HG03565 (cell line): ENCODE measurements around the gene PLAGL2.
A peak's percentile ranks its signal among the peaks of the same experiment; 100 is the strongest.
"Not testable (repeated sequence)": the region's sequence is repeated elsewhere in the genome, so short reads cannot be mapped to it uniquely, and the experiment has no call there.

ENCODE experiments used
- ATAC-seq: cut with Tn5 transposase; IDR thresholded peaks from one replicate; pipeline ENCODE4 v1.9.1; 2021; ENCODE audit warnings: mild to moderate bottlenecking, moderate library complexity; ENCODE audit not compliant: unreplicated experiment

PLAGL2 gene

DNA sequence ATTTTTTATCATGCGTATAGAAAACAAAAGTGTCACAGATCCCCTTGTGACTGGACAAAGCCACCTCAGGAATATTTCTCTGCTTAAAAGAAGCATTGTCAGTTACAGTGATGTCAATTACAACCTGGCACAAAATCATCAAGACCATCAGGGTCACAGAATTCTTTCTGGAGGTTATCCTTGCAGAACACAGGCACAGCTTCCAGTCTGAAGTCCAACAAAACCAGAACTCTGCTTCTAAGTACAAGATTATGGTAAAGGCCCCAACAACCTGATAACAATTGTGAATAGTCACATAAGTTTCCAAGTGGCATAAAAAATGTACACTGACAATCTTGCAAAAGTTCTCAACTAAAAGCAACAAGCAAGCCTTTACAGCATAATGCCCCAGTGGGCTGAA lies 21.0 kb downstream of the PLAGL2 start:
- no peak for ATAC-seq

DNA sequence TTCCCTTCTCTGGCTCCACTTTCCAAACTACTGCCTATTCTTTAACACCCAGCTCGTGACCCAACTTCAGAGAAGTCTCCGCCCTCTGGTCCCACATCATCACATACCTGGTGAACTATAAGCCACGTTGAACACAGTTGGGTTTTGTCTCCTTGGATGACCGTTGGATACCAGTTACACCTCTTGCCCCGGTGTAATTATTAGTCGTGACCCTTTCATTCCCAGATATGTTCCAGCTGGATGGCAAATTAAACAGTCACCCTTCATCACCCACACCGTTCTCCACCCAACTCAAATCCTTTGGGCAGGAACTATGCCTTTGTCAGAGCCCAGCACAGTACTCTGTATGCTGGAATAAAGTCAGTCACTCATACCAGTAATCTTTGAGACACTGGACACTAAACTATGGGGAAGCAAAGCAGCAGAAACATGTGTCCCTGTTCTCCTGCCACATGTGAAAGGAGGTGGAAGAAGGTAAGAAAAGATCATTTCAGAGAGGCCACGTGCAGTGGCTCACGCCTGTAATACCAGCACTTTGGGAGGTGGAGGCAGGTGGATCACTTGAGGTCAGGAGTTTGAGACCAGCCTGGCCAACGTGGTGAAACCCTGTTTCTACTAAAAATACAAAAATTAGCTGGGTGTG lies 22.5 kb downstream of the PLAGL2 start:
- no peak for ATAC-seq

DNA sequence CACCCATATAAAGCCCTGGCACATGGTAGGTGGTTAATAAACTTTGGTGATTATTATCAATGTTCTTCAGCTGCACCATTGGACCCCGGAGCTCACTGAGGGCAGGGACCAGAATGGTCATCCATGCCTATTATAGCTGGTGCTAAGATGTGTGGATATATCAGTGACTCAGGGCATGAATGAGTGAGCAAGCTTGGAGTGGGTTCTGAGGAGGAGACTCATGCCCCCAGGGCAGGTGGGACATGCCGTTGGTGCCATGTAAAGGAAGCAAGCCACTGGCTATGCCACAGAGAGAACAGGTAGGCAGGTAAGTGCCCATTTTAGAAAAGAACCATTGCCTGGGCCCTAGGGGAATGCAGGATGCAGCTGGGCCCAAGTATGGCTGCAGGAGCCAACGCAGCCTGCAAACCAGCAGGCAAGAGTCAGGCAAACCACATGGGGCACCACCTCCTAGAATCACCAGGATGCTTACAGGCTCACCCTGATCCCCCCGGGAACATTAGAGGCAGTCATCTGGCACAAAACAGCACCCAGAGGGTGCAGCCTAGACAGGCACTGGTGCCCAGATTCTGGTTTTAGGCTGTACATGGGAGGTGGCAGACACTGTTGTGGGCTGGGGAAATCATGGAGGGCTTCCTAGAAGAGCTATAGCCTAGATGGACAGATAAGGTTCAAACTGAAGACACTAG lies 23.5 kb downstream of the PLAGL2 start:
- no peak for ATAC-seq

DNA sequence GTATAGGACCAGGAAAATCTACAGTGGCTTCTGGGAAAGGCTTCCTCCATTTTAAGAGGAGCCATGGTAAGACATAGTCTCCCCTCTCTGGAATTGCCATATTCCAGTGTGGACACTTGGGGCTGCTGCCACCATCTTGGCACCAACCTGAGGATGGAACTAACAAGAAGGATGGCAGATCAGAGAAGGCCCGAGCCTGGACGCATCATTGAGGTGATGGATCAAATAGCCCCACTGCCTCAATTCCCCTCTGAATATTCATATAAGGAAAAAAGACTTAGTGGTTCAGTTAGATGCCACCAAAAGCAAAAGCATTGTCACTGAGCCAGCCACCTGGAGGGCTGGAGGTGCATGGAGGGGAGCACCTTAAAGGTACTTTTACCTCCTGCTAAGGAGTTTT lies 25.9 kb downstream of the PLAGL2 start:
- ATAC-seq: no peak

DNA sequence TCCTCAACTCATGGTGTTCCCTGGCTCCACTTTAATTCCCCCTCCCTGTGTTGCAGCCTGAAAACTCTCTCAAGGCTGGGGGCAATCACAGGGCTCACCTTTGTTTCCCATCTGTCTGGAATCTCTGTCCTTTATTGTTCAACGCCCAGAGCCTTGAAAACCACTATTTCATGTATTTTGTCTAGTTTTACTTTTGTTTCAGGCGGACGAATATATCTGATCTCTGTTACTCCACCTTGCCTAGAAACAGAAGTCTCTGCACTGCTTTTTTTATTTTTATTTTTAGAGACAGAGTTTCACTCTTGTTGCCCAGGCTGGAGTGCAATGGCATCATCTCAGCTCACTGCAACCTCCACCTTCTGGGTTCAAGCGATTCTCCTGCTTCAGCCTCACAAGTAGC lies 27.6 kb downstream of the PLAGL2 start:
- no peak for ATAC-seq

DNA sequence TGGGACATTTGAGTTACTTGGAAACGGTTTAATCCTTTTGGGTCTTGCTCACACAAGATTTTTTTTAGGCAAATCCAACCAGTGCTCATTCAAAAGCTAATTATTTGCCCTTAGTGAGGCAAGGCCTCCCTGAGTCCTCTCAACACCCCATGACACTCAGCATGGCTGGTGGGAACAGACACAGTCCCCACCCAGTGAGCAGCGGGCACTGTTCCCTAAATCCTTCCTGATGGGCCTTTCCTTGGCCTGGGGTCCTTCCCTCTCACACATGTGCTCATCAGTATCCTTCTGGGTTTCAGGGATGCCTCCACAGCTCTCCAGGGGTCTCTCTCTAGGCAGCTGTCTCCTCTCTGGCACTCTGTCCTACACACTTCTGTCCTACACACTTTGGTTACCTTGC lies 28.0 kb downstream of the PLAGL2 start:
- no peak for ATAC-seq

DNA sequence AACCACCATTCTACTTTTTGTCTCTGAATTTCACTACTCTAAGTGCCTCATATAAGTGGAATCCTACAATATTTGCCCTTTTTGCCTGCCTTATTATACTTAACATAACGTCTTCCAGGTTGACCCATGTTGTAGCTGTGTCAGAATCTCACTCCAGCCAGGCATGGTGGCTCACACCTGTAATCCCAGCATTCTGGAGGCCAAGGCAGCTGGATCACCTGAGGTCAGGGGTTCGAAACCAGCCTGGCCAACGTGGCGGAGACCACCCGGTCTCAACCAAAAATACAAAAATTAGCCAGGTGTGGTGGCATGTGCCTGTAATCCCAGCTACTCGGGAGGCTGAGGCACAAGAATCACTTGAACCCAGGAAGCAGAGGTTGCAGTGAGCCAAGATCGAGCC lies 29.8 kb downstream of the PLAGL2 start:
- ATAC-seq: not testable (repeated sequence)

DNA sequence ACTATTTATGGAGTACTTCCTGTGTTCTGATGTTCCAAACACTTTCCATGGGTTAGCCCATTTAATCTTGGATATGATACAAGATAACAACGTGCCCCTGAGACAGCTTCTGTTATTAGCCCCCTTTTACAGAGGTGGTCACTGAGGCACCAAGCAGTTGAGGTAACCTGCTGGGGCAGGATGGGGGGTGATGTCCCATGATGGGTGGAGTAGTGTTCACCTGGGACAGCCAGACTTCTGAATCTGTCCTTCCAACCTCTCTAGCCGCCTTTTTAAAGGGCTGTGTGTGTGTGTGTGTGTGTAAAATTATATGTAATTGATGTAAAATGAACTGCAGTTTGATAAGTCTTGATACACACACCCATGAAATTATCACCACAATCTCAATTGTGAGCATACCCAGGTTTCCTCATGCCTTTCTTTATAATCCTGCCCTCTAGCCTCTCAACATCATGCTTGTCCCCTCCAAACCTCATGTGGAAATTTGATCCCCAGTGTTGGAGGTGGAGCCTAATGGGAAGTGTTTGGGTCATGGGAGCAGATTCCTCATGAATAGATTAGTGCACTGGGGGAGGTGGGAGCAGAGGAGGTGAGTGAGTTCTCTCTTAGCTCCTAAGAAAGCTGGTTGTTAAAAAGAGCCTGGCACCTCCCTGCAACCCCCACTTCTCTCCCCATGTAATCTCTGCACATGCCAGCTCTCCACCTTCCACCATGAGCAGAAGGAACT lies 39.2 kb downstream of the PLAGL2 start:
- ATAC-seq: no peak

DNA sequence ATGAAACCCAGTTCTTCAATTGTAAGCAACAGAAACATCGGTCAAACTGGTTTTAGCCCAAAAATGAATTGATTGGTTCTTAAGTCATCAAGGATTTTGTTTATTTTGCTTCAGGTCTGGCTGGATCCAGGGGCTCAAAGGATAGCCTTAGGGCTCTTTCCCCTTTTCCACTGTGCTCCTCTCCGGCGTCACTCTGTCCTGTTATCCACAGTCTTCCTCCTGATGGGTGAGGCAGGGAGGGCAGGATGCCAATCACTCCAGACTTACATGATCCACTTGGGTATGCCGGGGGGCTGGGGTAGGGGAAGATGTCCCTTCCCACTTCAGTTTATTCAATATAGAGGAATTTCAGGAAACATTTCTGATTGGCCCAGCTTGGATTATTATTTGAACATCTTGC lies 40.0 kb downstream of the PLAGL2 start:
- ATAC-seq: no peak

DNA sequence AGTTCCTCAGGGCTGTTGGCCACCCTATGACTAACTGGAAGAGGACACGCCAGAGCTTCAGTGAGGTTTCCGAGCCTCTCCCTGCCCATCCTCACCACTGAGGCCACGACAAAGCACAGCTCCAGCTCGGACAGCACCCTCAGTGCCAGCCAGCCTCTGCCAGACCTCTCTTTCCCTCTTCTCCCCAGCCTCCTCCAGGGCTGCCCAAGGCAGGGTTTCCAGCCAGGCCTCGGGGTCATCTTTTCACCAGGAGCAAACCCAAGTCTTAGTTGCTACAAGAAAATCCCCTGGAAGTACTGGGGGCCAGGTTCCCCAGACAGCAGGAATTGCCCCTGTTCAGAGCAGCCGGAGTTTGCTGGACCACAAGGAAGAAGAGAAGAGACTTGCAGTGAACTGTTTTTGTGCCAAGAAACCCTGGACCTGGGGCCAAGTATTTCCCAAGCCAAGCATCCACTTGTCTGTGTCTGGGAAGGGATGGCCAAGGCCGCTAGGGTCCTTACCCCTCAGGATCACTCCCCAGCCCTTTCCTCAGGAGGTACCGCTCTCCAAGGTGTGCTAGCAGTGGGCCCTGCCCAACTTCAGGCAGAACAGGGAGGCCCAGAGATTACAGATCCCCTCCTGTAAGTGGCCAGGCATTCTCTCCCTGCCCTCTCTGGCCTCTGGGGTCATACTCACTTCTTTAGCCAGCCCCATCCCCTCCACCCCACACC lies 41.6 kb downstream of the PLAGL2 start:
- no peak for ATAC-seq

DNA sequence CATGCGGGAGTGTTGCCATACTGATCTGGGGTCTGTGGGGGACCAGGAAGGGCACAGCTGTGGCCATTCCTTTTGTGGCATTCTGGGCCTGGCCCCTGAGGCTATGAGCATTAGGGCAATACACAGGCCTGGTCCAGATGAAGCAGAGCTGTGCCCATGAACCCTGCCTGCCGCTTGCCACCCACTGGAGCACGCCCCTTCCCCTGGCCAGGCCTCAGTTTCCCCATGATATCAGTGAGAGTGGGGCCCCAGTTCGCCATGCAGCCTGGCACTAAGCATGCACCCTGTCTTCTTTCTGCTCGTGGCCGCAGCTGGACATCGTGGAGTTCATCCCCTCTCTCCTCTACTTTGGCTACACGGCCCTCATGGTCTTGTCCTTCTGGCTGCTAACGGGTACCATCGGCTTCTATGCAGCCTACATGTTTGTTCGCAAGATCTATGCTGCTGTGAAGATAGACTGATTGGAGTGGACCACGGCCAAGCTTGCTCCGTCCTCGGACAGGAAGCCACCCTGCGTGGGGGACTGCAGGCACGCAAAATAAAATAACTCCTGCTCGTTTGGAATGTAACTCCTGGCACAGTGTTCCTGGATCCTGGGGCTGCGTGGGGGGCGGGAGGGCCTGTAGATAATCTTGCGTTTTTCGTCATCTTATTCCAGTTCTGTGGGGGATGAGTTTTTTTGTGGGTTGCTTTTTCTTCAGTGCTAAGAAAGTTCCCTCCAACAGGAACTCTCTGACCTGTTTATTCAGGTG lies 42.4 kb downstream of the PLAGL2 start:
- no peak for ATAC-seq

DNA sequence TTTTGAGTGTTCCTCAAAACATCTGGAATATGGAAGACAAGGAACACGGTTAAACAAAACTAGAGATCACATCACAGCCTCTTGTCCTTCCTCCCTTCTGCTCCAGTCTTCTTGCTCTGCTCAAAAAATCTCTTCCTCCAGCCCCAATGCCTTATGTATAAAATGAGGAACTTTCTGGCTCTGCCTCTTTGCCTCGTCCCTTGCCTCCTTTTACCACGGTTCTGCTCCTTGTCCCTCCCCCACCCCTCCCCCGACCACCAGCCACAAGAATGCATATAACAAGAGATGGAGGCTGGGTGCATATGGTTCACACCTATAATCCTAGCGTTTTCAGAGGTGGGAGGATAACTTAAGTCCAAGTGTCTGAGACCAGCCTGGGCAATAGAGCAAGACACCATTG lies 43.6 kb downstream of the PLAGL2 start:
- no peak for ATAC-seq

DNA sequence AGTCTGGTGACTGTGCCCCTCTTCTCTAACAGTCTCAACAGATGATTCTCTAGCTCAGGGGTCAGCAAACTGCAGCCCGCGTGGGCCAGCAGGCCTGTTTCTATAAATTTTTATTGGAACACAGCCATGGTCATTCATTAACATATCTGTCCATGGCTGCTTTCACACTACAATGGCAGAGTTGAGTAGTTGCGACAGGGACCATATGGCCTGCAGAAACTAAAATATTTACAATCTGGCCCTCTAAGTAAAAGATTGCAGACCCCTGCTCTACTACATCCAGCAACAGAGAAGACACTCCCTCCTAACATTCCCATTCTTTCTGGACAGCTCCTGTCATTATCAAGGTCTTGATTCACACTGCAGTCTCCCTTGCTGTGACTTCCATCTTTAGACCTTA lies 45.2 kb downstream of the PLAGL2 start:
- no peak for ATAC-seq

DNA sequence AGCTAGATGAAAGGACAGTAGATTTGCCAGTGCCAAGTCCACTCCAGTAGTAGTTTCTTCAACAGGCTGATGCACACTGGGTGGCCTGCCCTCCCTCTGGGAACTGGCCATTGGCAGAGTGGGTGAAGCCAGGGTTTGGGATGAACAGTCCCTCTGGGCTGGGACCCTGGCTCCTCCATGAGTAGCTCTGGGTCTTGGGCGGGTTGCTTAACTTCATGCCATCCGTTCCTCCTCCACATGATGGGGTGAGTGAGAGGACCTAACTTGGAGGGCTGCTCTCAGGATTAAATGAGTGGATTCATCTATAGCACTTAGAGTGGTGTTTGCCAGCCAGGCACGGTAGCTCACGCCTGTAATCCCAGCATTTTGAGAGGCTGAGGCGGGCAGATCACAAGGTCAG lies 47.2 kb downstream of the PLAGL2 start:
- no peak for ATAC-seq

DNA sequence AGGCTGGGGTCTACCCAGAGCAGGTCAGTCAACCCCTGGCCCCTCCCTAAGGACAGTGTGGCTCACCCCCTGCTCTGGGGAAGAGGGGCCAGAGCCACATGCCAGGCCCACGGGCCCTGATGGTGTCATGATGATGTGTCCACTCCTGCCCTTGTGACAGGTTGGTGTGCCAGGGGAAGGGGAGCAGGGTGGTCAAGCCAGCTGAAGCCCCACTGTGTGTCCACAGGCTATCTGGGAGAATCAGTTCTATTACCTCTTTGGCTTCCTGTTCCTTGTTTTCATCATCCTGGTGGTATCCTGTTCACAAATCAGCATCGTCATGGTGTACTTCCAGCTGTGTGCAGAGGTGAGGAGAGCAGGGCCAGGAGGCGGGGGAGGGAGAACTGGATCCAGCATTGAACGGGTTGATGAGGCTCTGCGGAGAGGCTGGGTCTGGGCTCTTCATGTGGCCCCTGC lies 47.7 kb downstream of the PLAGL2 start:
- ATAC-seq: no peak

DNA sequence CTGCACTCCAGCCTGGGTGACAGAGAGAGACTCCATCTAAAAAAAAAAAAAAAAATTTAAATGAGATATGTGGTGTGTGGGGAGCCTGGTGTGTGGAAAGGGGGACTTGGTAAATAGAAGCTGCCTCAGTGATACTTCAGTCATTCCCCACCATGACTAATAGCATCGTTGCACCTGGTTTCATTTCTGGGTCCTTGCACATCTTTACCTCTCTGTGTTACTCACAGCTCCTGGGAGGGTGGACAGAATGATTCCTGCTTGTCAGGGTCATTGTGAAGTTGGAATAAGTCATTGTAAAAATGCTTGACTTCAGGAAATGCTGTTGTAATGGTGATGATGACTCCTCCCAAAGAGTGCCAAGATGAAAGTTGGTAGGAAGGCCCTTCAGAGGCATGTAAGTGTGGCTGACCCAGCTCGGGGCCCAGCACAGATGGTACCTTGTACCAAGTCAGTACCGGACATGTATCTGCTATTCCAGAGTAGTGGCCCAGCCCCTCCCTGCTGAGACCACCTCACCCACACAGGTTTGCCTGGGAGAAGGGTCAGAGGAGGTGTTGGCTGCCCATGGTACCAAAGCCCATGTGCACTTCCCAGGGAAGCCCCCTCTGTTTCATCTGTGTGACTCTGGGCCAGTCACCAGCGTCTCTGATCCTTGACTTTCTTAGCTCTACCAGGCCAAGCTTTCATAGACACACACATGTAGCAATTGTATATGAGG lies 48.4 kb downstream of the PLAGL2 start:
- ATAC-seq: no peak

DNA sequence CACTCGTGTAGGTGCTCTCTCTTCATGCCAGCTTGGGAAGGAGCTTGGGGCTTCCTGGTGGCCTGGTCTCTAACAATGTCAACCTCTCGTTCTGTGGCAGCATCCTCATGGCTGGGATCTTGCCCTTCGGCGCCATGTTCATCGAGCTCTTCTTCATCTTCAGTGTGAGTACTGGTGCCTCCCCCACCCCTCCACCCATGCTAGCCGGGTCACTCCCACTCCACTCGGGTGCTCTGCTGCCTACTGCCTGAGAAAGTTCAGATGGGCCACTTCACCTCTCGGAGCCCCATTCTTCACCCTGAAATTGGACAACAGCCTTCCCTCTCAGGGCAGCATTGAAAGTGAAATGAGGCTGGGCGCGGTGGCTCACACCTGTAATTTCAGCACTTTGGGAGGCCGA lies 49.2 kb downstream of the PLAGL2 start:
- no peak for ATAC-seq

DNA sequence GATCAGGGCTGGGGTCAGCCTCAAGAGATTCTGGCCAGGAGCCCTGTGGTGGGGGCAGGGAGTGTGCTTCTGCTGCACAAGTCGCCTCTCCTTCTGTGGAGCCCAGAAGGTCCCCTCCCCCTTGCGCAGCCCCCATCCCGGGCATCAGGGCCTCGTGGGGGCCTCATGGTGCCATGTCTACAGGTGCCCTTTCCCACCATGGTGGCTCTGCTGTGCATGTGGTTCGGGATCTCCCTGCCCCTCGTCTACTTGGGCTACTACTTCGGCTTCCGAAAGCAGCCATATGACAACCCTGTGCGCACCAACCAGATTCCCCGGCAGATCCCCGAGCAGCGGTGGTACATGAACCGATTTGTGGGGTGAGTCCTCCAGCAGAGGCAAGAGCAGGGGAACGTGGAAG lies 49.9 kb downstream of the PLAGL2 start:
- ATAC-seq: no peak

DNA sequence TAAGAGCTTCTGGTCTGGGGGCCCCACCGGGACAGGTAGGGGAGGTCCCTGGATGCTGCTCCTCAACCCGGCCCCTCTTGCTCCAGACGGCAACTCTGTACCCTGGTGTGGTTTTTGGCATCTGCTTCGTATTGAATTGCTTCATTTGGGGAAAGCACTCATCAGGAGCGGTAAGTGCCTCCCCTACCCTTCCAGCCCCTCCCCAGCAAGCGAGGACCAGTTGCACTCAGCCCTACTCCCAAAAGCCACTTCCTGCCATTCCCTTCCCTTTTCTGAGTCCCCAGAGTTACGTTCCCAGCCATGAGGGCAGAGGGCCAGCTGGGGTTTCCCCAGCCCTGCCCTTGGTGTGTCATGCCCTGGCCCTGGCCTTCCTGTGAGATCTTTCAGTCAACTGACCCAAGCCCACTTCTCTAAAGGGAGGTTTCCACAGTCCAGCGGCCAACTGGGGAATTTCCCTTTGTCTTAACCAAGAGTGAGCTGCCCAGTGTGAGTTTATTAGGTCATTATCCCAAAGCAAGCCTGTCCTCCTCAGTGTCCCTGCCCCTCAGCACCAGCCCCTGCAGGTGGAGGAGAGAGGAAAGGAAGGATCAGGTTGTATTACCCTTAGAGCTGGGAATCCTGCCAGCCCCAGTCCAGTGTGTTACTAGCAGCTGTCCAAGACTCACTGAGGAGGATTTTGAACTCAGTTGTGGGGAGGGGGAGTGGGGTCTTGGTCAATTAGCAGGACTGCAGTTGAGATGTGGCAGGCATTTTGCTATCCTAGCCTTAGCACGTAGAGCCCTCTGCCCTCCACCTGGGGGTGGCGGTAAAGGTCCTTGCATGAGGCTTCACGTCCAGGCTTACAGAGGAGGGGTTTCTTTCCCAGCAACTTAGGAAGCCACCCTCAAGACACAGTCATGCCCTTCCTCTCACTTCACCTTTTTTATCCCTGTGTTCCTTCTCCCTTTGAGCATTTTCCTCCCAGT lies 52.2 kb downstream of the PLAGL2 start:
- ATAC-seq: peak; percentile 44
